ENCODE measurements around the gene PLEKHA6.

- TF ChIP-seq CTCF (IDR thresholded peaks at IDR 0.05), result no peak
- TF ChIP-seq POLR2A (IDR thresholded peaks at IDR 0.05), result no peak
These were observed 119.5 kb downstream of the PLEKHA6 start for GRCh38 chr1:204240233-204240632.

Data from testis (tissue), 2 donors.